Glomerular visceral epithelial cell (primary cell): Measurements from ENCODE around the gene TNNI3K.

Experiments
- DNase-seq: peaks from one replicate; pipeline ENCODE4 v3.0.0-alpha.2; 2016; ENCODE audit errors: extremely low spot score

Gene TNNI3K

DNA sequence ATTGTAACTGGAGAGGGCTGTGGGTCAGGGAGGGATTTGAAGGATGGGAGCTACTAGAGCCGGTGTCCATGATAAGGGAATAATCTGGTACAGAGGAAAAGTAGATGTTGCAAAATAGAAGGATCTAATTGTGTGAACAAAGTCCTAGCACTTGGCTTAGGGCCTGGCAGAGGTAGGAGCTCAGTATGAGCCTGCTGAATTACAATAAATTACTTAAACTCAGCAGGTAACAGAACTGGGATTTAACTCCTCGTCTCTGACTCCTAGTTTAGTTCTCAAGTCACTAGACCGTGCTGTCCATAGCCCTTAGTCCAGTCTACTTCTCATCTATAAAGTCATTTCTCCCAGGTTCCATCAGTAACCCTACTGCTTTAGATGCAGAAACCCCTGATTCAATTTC lies 157.0 kb downstream of the TNNI3K start:
- DNase-seq, result no peak

DNA sequence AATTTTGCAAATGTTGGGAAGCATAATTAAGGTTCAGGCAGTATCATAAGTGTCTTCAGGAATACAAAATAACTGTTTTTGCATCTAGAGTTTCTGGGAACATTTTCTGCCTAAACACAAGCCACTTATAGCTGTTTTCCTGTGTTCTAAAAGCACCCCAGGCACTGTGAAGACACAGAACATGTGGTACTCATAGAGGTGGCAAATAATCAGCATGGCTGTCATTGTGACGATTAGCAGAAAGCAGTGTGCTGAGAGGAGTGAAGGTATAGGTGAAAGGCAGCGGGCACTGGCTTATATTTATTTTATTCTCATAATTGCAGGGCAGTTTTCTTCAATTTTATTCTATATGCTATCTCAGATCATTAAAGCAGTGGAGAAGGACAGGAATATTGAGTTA lies 157.7 kb downstream of the TNNI3K start:
- no peak for DNase-seq

- no peak for DNase-seq
Observed at GRCh38 chr1:74395571-74395970, 160.4 kb downstream of the TNNI3K start.

- DNase-seq, result no peak
Observed at GRCh38 chr1:74396462-74396861, 161.3 kb downstream of the TNNI3K start.

DNA sequence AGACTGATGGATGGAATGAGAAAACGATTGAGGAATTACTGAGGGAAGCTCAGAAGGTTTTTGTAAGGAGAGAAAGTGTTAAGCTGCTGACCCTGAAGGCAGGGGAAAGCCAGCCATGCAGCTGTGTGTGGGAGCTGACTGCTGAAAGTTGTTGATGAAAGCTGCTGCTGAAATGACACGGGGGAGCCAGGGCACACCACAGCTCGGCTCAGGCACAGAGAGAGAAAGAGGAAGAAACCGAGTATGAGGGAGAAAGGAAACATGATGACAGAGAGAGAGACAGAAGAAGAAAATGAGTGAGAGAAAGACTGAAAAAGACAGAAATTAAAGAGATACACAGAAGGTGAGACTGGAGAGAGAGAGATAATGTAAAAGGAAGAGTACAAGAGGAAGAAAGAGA lies 161.7 kb downstream of the TNNI3K start:
- no peak for DNase-seq

- DNase-seq, result peak; percentile 11
Observed at GRCh38 chr1:74399249-74399648, 164.1 kb downstream of the TNNI3K start.

DNA sequence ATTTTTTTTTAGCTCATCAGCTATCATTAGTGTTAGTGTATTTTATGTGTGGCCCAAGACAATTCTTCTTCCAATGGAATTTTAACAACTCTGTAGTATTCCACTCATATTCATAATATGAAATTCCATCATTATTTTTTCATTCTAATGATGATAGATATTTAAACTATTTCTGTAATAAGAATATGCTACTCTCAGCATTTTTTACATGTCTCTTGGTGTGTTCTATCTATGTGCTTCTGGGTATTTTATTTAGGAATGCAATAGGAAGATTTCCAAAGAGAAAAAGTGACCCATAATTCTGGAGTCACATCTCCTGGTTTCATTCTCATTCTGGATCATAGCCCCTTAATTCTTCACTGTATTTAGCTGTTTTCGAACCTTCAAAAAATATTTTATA lies 167.7 kb downstream of the TNNI3K start:
- no peak for DNase-seq

DNA sequence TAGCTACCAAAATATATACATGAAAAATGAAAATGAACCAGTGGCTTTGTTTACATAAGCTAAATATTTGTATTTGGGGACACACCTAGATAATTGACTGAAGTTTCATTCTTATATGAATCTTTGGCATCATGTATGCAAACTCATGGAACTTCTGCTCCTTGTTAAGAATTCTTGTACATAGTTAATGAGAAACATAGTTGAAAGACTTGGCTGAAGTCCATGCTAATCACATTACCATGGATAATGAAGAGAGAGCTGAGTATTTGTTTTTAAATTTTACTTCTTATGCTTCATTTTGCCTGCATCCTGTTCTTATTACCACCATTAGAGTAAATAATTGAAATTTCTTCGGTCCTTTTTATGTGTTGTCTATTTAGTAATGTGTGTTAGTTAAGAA lies 168.4 kb downstream of the TNNI3K start:
- no peak for DNase-seq

- DNase-seq, result no peak
Observed at GRCh38 chr1:74406759-74407158, 171.6 kb downstream of the TNNI3K start.

DNA sequence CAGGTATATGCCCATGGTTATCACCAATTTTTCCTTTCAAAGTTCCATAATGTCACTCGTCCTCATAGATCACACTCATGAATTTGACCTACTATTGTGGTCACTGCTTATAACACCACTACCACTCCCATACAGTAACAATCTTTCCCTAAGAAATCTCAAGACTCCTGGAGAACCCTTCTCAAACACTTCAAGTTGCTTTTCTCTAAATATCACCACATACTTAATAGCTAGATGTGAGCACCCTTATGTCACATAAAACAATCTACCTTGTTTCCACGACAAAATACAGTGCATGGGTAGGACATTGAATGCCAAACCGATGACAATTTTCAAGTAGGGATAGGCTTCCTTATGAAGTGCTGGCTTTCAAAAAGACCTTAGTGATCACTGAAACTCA lies 172.7 kb downstream of the TNNI3K start:
- no peak for DNase-seq

- DNase-seq, result no peak
Observed at GRCh38 chr1:74412244-74412643, 177.1 kb downstream of the TNNI3K start.

- DNase-seq, result no peak
Observed at GRCh38 chr1:74415935-74416334, 180.7 kb downstream of the TNNI3K start.

DNA sequence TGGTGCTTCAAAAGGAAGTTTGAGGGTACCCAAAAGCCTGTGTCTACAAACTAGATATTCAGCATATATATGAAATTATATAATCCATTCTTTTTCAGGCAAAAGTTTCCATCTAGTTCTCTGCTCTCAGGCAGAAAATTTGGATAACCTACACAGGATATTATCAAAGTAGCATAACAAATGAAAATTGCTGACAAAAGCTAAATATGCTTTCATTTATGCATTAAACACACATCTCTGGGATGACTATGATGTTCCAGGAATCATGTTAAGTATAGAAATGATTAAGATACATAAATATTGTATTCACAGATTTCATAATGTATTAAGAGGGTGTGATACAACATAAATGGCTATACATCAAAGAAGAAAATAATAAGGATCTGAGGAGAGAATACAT lies 184.4 kb downstream of the TNNI3K start:
- DNase-seq, result no peak

- no peak for DNase-seq
Observed at GRCh38 chr1:74420467-74420866, 185.3 kb downstream of the TNNI3K start.

DNA sequence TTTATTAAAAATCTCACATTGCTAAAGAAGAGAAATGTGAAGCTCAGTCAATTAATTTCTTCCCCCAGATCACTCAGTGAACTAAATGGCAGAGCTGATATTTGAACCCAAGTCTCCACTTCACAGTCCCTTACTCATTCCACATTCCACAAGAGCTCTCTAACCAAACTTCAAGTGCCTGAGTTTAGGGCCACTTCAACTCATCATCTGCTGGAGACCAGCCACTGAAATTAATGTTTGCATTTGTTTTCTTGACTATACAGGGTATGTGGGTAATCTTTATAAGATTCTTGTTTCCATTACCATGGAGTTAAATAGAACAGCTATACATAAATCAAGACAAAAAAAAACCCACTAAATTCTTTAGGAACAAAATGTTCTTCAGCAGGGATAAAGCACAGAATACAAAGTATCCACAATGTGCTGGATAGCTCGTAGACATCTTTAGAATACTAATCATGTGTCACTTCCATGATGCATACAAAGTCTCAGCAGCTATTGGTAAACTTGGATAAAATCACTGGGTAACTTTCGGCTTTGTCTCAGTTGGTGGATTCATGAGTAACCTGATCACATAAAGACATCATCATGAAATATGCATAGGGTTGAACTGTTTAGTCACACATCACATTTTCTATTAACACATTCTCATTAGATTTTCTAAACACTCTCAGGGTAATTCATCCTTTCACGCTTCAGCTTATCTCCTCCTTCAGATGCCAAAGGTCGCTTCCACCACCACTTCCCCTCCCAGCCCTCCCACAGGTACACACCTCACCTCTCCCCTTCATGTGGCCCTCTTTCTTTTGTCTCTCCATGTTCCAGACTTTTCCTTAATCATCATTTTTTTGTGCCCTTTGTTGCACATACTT lies 187.5 kb downstream of the TNNI3K start:
- DNase-seq, result peak; percentile 1

DNA sequence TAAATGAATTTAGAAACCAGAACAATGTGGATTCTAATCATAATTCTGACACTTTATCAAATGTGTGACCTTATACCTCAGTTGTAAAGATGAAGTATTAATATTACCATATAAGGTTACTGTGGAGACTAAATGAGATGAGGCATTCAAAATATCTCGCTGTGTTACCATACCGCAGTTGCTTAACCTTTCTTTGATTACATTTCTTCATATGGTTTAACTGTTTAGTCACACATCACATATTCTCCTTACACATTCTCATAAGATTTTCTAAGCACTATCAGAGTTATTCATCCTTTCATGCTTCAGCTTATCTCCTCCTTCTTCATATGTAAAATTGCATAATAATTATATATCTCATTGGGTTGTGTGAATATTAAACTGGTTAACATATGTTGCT lies 188.3 kb downstream of the TNNI3K start:
- DNase-seq, result no peak

DNA sequence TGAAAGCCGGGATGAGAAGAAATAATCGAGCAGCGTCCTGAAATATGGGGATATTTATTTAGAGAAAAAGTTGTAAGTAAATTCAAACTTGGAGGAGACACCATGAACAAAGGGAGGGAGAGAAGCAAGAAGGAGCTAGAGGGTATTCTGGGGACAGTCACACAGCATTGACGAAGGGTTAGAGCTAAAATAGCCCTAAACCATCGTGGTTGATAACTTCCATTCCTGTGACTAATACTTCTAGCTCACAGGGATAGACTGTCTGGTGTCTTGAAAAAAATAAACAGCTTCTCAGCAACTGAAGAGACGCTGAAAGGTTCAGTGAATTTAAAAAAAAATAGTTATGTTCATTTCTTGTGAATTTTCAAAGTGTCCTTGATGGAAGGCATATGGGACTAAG lies 190.5 kb downstream of the TNNI3K start:
- DNase-seq, result peak; percentile 37

DNA sequence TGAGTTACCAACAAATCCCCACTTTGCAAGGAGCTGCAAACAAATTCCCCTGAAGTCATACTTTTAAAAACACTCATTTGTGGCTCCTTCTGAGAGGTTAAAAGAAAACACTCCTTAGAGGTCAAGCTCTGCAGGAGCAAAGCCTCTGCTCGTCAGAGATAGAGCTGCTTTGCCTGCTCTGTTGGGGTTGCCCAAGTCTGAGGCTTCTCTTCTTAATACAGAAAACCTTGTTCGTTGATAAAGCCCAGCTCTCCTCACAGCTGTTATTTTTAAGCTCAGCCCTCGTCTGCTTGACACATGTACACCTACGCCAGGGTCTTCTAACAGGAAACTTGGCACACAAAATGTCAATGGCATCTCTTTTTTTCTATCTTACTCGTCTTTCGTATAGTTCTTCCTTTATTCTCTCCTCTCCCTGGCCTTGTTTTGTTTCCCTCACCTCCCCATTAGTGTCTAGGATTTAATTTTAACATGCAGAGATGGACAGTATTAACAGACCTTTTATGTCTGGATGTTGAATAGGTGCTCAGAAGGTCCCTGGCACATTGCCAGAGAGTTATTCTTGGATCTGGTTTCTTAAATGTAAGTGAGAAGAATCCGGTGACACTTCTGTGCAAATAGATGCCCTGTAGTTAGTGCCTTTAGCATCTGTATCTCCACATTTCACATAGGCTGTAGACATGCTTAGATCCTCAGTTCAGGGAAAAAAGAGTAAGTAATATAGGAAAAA lies 191.2 kb downstream of the TNNI3K start:
- peak; percentile 26 for DNase-seq

- DNase-seq, result peak; percentile 58
Observed at GRCh38 chr1:74427681-74428080, 192.5 kb downstream of the TNNI3K start.

DNA sequence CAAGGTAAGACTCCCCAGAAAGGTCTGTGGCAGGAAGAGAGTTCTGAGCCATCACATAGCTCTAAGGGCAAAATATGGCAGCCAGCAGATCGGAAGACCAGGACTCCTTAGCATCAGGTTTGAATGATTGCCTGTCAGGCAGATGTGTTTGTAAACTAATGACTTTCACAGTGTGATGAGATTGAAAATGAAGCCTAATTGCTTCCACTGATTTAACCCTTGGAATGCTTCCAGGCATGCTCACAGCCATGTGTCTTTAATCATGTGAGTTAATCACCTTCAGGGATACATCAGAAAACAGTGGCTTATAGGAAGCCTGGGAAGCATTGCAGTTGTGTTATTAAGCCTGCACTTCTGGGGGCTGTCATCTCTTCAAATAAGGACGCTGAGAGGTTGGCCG lies 194.4 kb downstream of the TNNI3K start:
- DNase-seq, result no peak

- no peak for DNase-seq
Observed at GRCh38 chr1:74430342-74430934, 195.3 kb downstream of the TNNI3K start.

DNA sequence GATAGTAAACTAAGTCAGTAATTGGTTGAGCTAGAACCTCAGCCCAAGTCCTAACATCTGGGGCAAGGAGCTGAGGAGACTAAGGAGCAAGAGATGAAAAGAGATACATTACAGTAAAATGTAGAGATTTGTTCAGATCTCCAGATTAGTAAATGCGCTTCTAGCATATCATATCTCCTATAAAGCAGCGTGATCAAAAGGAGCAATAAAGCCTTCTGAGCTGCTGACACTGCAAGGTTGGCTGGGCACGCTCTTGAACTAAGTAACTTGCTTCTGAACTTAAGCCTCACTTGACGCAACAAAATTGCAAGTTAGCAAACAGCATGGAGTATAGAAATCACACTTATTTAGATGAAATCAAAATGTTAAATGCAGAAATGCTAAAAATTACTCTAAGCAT lies 196.3 kb downstream of the TNNI3K start:
- no peak for DNase-seq

- DNase-seq, result no peak
Observed at GRCh38 chr1:74432325-74432724, 197.1 kb downstream of the TNNI3K start.
